Smooth muscle cell (in vitro differentiated cells): ENCODE results near the gene ETV3L. TPM values are rescaled to one million over a fixed set of nuclear protein-coding genes. Genes with fewer than 3 reads are reported as not detected.

Source experiments
- DNase-seq: peaks from one replicate; lab custom pipeline; 2025; ENCODE audit not compliant: unreplicated experiment; lab: John Stamatoyannopoulos, UW
- H2AFZ ChIP-seq: fragments of 200-600 bp; sonication (generic); 2 replicates; pipeline ENCODE4 v1.6.0; 2016; ENCODE audit warnings: antibody characterized with exemption, low read depth, mild to moderate bottlenecking
- H3F3A ChIP-seq: fragments of 200-600 bp; sonication (generic); 2 replicates; pipeline ENCODE4 v1.6.0; 2017; ENCODE audit warnings: antibody characterized with exemption, low read depth
- H3K27ac ChIP-seq: fragments of 200-600 bp; sonication (generic); 2 replicates; pipeline ENCODE4 v1.5.1; 2016; ENCODE audit warnings: low read depth, mild to moderate bottlenecking
- H3K27me3 ChIP-seq: fragments of 200-600 bp; sonication (generic); 2 replicates; pipeline ENCODE4 v1.6.1; 2016; ENCODE audit warnings: low read depth, mild to moderate bottlenecking
- H3K36me3 ChIP-seq: fragments of 200-600 bp; sonication (generic); 2 replicates; pipeline ENCODE4 v1.5.1; 2016; ENCODE audit warnings: low read depth
- H3K4me1 ChIP-seq: fragments of 200-600 bp; sonication (generic); 2 replicates; pipeline ENCODE4 v1.5.1; 2016; ENCODE audit warnings: low read depth
- H3K4me2 ChIP-seq: fragments of 200-600 bp; sonication (generic); 2 replicates; pipeline ENCODE4 v1.6.0; 2016; ENCODE audit warnings: mild to moderate bottlenecking
- H3K4me3 ChIP-seq: fragments of 200-600 bp; sonication (generic); 2 replicates; pipeline ENCODE4 v1.5.1; 2016; ENCODE audit warnings: mild to moderate bottlenecking
- H3K79me2 ChIP-seq: fragments of 200-600 bp; sonication (generic); 2 replicates; pipeline ENCODE4 v1.6.0; 2016; ENCODE audit warnings: low read depth, mild to moderate bottlenecking
- H3K9ac ChIP-seq: fragments of 200-600 bp; sonication (generic); 2 replicates; pipeline ENCODE4 v1.6.0; 2016; ENCODE audit warnings: low read depth
- H3K9me3 ChIP-seq: fragments of 200-600 bp; sonication (generic); replicated peaks from 2 replicates; pipeline ENCODE4 v1.5.1; 2016; ENCODE audit warnings: low read depth
- H4K20me1 ChIP-seq: fragments of 200-600 bp; sonication (generic); 2 replicates; pipeline ENCODE4 v1.6.0; 2016; ENCODE audit warnings: low read depth
- WGBS: methylation state at CpG from one replicate; pipeline ENCODE4 v1.1.7; 2016; ENCODE audit warnings: low lambda C conversion rate; 5-methylcytosine and 5-hydroxymethylcytosine counted together
- polyA plus RNA-seq: library from polyadenylated mRNA; unstranded; fragments of >200 nt; fragmentation: Nextera tagmentation; extraction: Ambion mirVana; gene quantifications from 2 replicates; pipeline ENCODE4 v1.2.1, GENCODE V29; 2016
- total RNA-seq: library from RNA; depleted of rRNA; stranded (reverse); fragments of >200 nt; gene quantifications from 2 replicates; pipeline ENCODE4 v1.2.3, GENCODE V29; 2014
- TF ChIP-seq, protein P1 (sequence below): fragments of 200-600 bp; sonication (generic); IDR thresholded peaks from 2 replicates; pipeline ENCODE4 v1.5.1; 2017; ENCODE audit warnings: borderline replicate concordance, mild to moderate bottlenecking, antibody characterized with exemption; ENCODE audit not compliant: insufficient read depth, poor library complexity, severe bottlenecking

The ETV3L gene
- total and polyA plus RNA-seq, 2 experiments from 2014 or later = not detected

- no peak overlapping the region for H2AFZ ChIP-seq
- no peak overlapping the region for H3K4me3 ChIP-seq
- no peaks in the 10 kb centered on the region for H3F3A ChIP-seq
- H3K79me2 ChIP-seq = no peaks in the 10 kb centered on the region
- TF ChIP-seq, protein P1, sequence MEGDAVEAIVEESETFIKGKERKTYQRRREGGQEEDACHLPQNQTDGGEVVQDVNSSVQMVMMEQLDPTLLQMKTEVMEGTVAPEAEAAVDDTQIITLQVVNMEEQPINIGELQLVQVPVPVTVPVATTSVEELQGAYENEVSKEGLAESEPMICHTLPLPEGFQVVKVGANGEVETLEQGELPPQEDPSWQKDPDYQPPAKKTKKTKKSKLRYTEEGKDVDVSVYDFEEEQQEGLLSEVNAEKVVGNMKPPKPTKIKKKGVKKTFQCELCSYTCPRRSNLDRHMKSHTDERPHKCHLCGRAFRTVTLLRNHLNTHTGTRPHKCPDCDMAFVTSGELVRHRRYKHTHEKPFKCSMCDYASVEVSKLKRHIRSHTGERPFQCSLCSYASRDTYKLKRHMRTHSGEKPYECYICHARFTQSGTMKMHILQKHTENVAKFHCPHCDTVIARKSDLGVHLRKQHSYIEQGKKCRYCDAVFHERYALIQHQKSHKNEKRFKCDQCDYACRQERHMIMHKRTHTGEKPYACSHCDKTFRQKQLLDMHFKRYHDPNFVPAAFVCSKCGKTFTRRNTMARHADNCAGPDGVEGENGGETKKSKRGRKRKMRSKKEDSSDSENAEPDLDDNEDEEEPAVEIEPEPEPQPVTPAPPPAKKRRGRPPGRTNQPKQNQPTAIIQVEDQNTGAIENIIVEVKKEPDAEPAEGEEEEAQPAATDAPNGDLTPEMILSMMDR = no peak
- H3K27me3 ChIP-seq = no peaks in the 10 kb centered on the region
- no peak overlapping the region for H3K9ac ChIP-seq
- H3K27ac ChIP-seq = no peak overlapping the region
- peaks cover 13% of the 10 kb centered on the region for H3K4me1 ChIP-seq
- H3K4me2 ChIP-seq = no peak overlapping the region
- H4K20me1 ChIP-seq = no peaks in the 10 kb centered on the region
- 74% methylated on average over 8 of the region's 8 CpGs for WGBS
- H3K9me3 ChIP-seq = no peaks in the 10 kb centered on the region
- DNase-seq = no peak
- H3K36me3 ChIP-seq = no peaks in the 10 kb centered on the region
Observed at GRCh38 chr1:157112186-157112867, 12.7 kb upstream of the ETV3L start.

DNA sequence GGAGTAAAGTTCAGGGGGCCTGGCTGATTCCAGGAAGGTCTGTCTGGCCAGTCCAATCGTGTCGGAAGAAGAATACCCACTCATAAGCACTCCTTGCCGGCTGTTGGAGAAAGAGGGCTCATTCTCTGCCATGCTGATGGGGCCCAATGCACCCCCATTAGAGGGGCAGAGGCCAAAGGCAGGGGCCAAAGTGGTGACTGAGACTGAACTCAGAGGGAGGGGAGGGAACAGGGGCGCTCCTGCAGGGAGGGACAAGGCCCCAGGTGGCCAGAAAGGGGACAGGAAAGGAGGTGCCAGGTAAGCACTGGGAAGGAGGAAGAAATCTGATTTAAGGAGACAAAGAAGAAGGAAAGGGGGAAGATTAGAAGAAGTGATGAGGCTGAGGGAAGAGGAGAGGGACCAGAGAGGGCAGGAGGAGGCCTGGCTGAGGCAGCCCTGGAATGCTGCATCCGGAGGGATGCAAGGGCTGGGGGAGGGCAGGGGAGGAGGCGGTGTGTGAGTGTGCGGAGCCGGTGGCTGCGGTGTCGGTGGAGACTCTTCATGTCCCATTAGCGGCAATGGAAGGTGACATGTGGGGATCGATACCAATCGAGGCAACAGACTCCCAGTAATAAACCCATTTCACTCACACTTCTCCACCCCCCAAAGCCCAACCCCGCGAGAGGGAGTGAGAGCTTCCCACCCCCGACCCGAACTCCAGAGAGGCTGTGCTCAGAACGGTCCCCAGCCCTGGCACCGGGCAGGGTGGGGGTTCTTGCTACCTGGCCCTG, 12.0 kb upstream of the ETV3L start:
- no peak overlapping the region for H2AFZ ChIP-seq
- H3K79me2 ChIP-seq = no peaks in the 10 kb centered on the region
- no peaks in the 10 kb centered on the region for H3K27me3 ChIP-seq
- H3K27ac ChIP-seq = no peak overlapping the region
- H3K4me3 ChIP-seq = no peak overlapping the region
- no peaks in the 10 kb centered on the region for H3K9me3 ChIP-seq
- H3F3A ChIP-seq = no peaks in the 10 kb centered on the region
- no peak overlapping the region for H3K9ac ChIP-seq
- DNase-seq = no peak
- H3K36me3 ChIP-seq = no peaks in the 10 kb centered on the region
- no peak overlapping the region for H3K4me2 ChIP-seq
- TF ChIP-seq, protein P1 = no peak
- 45% methylated on average over 18 of the region's 19 CpGs for WGBS
- H4K20me1 ChIP-seq = no peaks in the 10 kb centered on the region
- peaks cover 15% of the 10 kb centered on the region for H3K4me1 ChIP-seq

DNA sequence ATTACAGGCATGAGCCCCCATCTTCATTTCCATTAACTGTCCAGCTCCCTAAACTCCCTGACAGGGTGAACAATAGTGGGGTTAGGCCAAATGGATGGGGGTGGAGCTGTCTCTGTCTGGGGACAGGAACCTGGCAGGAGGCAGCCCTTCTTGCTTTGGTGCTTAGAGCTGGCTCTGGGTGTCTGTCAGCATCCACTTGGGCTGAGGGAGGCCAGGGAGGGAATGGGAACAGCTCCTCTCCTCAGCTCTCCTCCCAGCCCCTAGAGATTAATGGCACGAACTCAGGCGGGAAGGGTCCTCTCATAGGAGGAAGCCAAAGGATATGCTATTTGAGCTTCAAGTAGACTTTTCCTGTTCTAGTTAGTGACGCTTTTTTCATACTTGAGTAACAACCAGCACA, 11.1 kb upstream of the ETV3L start:
- no peak overlapping the region for H3K9ac ChIP-seq
- H3K36me3 ChIP-seq = no peaks in the 10 kb centered on the region
- no peak for DNase-seq
- H3K27ac ChIP-seq = no peak overlapping the region
- no peaks in the 10 kb centered on the region for H3K79me2 ChIP-seq
- peaks cover 13% of the 10 kb centered on the region for H3K4me1 ChIP-seq
- no peaks in the 10 kb centered on the region for H3K9me3 ChIP-seq
- 95% methylated on average over 3 of the region's 3 CpGs for WGBS
- no peak overlapping the region for H2AFZ ChIP-seq
- no peaks in the 10 kb centered on the region for H3K27me3 ChIP-seq
- H4K20me1 ChIP-seq = no peaks in the 10 kb centered on the region
- no peak overlapping the region for H3K4me2 ChIP-seq
- no peak overlapping the region for H3K4me3 ChIP-seq
- TF ChIP-seq, protein P1 = no peak
- no peaks in the 10 kb centered on the region for H3F3A ChIP-seq
